ENCODE results near the gene TIFAB.

Gene TIFAB

DNA sequence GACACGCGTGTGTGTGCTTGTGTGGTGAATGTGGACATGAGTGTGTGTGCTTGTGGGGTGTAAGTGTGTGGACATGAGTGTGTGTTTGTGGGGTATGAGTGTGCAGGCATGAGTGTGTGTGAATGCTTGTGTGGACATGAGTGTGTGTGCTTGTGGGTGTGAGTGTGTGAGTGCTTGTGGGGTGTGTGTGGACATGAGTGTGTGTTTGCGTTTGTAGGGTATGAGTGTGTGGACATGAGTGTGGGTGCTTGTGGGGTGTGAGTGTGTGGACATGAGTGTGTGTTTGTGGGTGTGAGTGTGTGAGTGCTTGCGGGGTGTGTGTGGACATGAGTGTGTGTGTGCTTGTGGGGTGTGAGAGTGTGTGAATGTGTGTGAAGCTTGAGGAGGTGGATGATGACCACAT, 29.8 kb upstream of the TIFAB start:
- DNase-seq = no peak

DNA sequence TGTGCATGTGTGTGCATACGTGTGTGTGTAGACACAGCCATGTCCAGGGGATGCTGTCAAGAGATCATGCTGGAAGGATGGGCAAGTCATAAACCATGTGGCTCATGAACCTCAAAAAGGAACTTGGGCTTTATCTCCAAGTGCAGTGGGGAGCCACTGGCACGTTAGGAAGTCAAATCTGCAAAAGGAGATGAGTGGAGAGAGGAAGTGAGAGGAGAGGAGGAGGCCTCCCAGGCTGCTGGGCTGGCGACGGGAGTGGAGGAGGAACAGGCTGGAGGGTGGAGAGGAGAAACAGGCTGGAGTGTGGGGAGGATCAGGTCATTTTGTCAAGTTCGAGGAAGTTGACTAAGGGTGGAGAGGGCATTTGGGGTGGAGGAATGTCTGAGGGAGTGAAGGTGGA, 29.2 kb upstream of the TIFAB start:
- no peak for DNase-seq

DNA sequence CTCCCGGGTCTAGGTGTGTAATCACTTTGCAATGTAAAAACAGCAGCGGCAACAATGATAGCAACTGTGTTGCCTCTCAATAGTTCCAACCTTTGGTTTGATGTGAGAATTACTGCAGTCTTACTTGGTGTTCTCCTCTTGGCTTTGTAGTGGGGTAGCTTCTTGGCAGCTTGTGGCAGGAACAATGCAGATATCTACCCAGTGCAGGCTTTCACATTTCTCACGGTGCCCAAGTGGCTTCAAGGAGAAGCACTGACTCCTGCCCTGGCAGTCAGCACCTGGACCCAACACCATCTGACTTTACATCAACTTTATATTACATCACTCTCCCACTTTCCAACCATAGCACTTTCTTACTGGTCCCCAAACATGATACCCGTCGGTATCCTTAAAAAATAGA, 28.4 kb upstream of the TIFAB start:
- DNase-seq = no peak

DNA sequence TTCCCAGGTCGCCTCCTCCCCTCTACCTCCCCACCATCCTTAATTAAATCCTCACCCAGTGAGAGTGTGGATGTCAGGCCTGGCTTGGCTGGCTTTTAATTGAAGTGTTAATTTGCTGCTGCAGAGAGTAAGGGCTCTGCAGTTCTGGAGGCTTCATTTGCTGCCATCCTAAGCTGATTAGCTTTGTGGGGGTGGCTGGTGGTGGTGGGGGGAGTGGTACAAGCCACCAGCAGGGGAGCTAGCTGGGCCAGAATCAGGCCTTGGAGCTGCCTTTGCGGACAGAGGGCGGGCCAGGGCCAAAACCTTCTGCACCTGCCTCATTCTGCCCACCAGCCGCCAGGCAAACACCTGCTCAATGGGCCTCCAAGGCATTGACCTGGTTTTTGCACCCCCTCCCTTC, 26.8 kb upstream of the TIFAB start:
- peak; percentile 74 for DNase-seq

DNA sequence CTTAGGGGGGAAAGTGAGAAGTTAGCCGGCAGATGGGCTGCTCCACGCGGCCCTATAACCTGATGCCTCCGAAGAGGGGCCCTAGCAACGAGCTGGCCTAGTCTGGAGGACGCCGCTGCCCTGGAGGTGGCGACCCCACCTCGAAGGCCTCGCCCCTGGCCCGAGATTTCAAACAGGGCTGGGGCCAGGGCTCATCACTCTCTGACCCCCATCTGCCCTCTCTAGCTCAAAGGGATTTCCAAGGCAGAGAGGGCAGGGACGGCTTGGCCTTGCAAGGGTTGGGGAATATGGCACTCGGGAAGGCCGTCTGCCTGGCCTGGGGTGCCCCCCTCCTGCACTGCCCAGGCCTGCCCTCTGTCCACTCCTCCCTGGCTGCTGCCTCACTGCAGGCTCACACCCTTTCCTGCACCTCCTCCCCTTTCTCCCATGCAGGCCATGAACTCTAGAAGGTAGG, 25.5 kb upstream of the TIFAB start:
- DNase-seq = no peak

DNA sequence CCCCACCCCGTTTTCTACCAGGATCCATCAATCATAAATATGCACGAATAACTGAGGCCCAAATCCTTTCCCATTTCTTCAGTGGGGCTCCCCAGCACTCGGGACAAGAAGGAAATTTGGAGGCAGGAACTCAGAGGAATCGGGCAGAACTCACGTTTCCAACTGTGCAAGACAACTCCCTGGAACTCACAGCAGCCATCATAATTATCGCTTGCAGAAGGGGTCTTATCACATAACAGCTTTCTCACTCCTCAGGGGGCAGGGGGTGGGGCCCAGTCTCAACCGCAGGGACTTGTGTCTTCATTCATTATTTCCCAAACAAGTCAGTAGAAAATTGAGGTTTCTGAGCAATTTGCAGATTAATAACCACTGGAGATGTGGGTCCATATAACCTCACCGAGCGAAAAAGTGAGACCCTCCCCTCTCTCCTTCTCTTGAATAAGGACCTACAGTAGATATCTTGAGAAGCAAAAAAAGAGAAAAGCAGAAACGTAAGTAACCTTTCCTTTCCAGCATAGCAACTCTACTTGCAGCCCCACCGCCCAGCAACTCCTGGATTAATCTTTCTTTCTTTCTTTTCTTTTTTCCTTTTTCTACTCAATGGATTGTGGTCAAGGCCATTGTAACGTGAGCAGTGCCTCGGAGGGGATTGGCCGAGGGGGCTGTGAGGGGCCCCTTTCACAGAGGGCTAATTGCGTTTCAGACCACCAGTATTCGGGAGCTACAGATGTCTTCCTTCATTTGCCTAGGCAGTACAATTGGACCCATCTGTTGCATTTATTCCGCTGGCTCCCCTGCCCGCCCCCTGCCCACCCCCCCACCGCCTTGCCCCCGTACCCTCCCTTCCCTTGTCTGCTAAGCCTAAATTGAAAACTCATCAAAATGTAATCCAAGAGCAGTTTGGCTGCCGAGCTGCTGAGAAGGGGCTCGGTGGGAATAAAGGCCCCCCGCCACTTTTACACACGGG, 24.7 kb upstream of the TIFAB start:
- no peak for DNase-seq

DNA sequence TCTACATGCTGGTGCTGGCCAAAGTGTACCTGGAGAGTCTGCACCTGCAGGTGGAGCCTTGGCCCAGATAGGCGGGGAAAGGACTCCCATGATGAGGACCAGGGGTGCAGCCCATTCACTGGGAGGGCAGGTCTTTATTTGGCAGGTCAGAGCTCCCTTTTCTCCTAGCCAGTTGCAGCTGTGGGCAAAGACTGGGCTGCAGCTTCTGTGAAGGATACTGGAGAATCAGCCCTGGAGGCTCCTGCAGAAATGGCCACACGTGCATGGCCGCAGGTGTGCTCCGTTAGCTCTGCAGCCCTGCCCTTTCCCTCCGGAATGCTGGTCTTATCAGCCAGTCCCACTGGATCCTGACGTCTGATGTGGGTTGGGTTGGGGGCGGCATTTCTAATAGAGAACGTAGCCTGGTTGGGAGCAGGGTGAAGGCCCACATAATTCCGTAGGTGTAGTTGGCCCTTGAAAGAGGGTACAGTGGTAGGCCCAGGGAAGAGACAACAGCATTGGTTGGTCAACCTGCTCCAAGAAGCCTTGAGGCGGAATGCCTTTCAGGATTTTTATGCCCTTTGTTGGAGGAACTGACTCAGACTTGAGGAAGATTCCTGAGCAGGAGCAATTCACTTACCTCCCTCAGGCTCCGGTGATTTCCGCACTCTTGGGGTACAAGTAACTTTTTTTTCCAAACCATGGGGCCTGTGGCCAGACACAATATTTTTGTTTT, 22.0 kb upstream of the TIFAB start:
- no peak for DNase-seq

DNA sequence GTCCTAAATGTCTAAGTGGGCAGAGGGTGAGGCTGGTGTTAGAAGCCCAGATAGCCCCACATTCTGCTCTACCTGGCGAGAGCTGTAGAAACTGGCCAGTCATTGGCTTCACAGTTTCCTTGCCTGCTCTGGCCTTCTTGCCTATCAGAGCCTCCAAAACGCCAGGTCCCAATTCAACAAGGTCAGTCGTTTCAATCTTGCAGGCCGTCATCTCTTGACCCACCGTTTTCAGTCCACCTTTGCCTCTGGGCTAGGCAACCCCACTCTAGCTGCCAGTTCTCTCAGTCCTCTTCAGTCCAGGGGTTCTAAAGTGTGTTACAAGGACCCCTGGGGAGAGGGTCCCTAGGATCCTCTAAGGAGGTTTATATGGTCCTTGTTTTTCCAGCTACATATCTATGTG, 20.0 kb upstream of the TIFAB start:
- no peak for DNase-seq

DNA sequence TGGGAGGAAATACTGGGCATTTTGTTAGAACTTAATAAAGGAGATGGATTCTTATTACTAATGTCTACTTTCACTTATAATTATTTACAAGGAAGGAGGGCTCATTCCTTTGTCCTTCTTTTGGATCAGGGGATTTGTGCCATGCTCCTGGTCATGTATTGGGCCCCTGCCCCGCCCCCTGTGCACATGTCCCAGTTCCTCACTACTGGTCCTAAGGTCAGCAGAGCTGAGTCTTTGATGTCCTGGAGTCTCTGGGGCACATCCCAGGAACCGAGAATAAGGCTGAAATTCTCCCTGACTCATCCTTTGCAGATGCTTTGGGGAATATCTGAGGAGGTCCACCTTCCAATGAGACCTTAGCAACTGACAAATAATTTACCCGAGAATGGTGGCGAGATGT, 19.6 kb upstream of the TIFAB start:
- DNase-seq = no peak

DNA sequence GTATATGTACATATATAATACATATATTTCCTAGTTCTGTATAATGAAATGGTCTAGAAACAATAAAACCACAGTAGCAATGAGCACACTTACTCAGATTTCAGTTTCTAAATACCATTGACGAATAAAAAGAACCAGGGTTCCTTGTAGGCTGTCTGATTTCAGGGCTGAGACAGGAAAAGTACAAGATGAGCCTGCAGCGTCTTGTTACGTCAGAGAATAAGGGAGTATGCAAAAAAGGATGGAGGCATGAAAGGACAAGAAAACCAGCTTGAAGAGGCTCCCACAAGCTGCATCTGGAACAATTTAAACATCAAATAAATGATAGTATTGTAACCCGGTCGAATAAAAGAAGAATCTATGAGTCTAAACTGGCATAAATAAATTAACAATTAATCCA, 17.8 kb upstream of the TIFAB start:
- DNase-seq = no peak

DNA sequence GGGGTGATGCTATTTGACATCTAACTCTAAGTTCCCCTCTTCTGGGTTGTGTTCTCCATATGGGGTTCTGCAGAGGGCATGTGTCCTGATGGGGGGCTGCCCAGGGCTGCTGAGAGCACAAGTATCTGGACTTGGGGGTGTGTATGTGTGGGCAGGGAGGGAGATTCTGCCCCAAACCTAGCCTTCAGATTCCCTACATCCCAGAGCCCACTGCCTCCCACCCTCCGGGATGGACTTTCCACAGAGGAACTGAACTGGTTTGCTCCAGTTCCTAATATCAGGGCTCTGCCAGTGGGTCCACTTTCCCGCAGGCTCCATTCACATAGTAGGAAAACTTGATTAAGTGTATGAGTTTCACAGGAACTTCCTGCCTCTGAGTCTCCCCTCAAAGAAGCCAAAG, 16.4 kb upstream of the TIFAB start:
- DNase-seq = no peak

DNA sequence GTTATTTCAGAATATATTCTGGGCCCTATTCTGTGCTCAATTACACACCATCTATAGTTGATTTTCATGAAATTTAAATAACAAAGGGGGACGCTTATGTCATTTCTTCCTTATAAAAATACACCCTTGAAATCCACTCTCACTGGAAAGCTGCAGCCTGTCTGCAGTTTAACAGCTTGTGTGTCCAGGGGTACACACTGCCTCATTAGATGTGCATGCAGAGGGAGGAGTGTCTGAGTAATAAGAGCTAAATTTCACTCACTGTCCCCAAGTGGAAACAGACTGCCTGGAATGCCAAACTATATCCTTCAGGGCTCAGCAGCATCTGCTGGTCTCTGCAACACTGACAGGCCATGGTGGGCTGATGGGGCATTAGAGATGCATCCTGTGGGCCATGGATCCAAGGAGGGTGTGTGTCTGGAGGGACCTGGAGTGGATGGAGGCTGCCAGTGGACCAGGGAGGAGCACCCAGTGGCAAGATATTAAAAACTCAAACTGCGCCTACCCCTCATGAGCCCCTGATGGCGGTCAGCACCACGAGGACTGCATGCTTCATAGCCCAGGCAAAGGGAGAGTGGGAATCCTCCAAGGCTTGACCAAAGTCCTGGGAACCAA, 15.8 kb upstream of the TIFAB start:
- no peak for DNase-seq

DNA sequence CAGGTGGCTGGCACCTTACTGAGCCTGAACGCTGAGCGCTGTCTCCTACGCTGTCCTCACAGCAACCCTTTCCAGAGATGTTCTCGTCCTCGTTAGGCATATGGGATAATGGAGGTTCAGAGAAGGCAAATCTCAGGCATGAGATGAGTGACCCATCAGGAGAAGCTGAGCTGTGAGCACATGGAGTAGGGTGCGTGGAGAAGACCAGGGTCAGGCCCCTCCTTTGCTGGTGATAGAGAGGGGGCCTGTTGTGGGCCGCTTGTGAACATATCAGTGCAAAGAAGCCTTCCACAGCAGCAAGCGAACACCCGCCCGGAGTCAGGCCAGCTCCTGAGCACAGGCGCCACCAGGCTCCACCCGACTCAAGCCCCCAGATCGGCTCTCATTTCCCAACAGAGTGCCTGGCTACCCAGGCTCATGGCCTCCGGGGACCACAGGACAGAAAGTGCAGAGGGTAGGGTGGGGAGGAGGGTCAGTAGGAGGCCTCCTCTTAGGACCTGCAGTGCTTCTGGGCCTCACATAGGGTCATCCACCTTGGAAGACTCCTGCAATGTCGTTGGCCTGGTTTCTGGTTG, 15.0 kb upstream of the TIFAB start:
- DNase-seq = no peak

DNA sequence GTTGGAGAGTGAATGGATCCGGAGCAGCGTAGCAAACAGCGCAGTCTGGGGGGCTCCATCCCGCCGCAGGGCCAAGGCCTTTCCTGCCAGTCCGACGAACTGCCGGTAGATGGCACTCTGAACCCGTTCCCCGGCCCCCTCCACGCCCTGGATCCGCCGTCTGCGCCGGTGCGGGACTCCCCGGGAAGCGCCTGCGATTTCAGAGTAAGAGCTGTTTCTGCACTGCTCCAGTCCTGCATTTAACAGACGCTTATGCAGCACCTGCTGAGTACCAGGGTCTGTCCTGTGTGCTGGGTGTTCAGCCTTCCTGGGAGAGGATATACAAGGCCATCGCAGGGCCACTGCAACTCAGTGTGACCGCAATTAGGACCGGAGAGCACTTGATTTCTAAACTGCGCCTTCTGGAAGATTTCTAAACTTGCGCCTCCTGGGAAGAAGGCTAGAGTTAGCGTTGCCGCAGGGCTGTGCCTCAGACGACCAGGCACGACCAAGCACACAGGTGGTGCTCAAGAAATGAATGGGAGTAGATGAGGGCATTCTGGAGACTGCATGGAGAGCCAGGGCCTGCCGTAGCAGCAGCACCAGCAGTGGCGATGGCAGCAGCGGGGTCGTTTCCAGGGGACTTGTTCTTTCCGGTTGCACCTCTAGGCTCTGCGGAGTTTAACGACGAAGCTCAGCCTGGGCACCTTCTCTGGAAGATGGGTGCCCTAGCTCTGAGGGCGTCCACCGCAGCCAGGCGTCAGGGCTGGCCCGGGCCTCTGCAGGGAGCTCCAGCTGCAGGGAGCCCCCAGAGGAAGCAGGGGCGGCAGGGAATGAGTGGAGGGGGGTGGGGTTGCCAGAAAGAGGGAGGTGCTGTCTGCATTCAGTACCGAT, 14.3 kb upstream of the TIFAB start:
- peak; percentile 69 for DNase-seq

DNA sequence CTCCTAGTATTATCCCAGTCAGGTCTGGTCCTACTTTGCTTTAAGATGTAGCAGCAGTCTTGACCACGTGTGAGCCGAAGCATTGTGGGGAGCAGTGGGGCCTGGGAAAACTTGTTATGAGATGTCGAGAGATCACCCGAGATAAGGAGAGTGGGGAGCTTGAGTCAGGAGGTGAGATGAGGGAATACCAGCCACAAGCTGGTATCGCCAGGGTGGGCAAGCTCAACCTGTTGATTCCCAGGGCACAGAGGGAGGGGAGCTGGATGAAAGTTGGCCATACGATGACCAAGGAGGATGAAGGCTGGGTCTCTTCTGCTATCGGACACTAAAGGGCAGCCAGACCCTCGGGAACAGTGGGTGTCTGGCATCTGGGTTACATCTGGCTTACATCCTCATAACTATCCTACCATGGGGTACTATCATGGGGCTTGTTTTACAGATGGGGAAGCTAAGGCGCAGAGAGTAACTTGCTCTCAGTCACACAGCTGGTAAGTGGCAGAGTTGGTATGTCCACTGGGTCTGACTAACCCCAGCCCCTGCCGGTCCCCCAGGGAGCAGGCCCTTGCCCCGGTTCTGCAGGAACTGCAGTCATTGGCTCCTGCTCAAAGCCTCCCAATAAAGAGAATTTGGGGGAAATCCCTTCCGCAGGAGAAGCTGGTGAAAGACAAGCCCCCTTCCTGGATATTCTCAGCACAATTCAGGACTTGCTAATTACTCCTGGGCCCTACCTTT, 13.4 kb upstream of the TIFAB start:
- no peak for DNase-seq

DNA sequence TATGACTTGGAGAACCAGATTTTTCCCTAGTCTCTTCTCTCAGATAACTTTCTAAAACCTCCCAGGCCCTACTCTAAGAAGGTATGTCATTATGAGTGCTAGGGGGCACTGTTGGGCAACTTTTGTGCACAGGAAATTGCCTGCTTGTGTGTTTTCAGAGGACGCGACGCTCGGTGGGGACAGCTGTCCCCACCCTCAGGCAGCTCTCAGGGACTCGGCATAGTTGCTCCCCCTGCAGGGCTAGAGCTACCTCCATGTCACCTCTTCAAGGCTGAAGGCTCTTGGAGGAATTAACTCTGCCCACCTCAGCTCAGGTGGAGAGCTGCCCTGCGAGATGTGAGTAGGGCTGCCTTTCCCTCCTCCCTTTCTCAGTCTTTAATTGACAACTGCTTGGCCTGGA, 10.2 kb upstream of the TIFAB start:
- peak; percentile 84 for DNase-seq

DNA sequence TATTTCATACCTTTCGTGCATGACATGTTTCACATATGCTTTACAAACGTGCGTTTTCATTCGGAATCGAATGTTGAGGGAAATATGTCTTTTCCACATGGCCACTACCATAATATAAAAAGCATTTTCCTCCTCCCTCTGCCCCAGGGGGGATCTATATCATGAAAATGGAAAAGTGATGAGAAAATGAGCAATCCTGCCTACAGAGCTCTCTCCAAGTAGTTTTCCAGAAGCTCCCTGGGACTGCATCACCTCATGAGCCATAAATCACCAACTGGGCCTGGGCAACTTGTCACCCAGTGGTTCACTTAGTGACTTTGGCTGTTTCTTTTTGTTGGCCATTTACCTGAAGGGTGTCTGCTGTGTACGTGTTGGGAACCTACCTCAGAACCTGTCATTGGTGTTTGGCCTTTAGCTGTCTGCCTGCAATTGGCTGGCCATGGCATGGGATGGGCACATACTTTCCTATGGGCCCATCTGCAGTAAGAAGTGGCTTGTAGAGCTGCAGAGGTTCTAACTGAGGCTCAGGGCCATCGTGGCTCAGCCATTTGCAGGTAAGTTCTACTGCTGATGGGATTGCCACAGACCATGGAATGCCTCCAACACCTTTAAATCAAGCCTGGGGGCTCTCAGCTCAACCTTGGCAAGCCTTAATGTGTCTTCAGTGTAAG, 9.5 kb upstream of the TIFAB start:
- no peak for DNase-seq

DNA sequence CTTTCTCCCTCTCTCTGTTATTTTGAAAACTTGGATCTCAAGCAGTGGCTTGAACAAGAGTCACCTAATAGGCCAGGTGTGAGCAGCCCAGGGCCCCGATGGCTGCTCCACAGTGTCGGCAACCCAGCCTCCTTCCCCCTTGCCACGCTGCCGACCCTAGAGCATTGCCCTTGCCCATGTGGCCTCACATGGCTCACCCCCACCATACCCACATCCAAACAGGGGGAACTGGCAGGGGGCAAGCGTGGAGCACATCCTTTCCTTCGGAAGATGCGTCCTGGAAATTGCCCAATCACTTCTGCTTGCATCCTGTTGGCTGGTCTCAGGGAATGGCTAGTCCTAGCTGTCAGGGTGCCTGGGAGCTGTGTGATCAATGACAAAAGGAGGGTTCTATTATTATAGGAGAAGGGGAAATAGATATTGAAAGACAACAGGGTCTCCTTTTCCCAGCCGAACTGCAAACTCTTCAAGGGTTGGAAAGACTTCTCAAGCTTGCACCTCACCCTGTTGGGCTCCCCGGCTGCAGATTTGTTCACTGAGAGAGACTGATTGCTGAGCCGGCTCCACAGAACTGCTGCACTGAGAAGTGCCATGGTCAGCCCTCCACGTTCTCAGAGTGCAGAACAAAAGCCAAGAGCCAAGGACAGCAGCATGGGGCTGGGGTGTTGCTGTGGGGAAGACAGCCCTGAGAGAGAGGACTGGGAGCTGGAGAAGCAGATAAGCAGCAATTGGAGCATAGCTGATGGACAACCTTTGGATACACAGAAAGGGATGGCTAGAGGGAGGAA, 8.3 kb upstream of the TIFAB start:
- DNase-seq = no peak

DNA sequence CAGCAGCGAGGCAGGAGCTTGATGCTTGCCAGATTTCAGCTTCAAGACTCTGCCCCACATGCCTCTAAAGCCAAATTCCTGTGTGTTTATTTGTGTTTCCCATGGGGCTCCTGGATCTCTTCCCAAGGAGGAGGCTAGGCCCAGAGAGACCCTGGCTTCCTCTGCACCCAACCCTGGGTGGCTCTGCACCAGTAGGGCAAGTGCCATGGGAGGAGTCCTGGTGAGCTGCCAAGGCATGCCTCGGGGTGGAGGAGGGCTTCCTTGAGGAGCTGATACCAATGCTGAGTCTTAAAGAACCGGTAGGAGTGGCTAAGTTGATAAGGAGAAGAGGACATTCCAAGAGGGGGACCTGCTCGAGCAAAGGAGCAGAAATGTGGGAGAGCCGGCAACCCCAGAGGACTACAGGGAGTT, 6.8 kb upstream of the TIFAB start:
- no peak for DNase-seq

DNA sequence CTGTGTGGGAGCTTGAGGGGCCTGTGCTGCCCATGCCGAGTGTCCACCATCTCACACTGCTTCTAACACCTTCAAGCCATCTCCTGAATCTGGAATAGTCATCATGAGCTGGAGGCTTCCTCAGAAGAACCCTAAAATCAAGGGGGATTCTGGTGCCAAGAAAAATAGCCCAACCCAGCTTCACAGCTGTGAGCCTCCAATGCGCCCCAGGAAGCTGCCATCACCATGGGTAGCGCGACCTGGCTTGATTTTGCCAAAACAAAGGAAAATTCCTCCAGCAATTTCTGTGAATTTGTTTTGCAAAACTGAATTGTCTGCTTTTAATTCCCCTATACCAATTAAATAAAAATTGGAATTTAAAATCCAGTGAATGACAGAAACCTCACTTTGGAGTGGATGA, 6.2 kb upstream of the TIFAB start:
- DNase-seq = no peak

Measured in NCI-H146 (cell line).